GM18868 (cell line): ENCODE data around the gene COBL.

ENCODE experiments used
- ATAC-seq: cut with Tn5 transposase; IDR thresholded peaks from one replicate; pipeline ENCODE4 v1.9.1; 2021; ENCODE audit warnings: mild to moderate bottlenecking, moderate library complexity; ENCODE audit not compliant: unreplicated experiment

COBL gene

GRCh38 chr7:51234609-51235308 lies 81.8 kb downstream of the COBL start:
- no peak for ATAC-seq

- ATAC-seq, result no peak
Measured at GRCh38 chr7:51234139-51234538, 82.5 kb downstream of the COBL start.

GRCh38 chr7:51233374-51233773 lies 83.2 kb downstream of the COBL start:
- no peak for ATAC-seq

- no peak for ATAC-seq
Measured at GRCh38 chr7:51230723-51231122, 85.9 kb downstream of the COBL start.

GRCh38 chr7:51230324-51230625 lies 86.3 kb downstream of the COBL start:
- ATAC-seq, result no peak

- ATAC-seq, result no peak
Measured at GRCh38 chr7:51229620-51230323, 86.8 kb downstream of the COBL start.

- no peak for ATAC-seq
Measured at GRCh38 chr7:51229106-51229537, 87.5 kb downstream of the COBL start.

- ATAC-seq, result no peak
Measured at GRCh38 chr7:51228386-51228958, 88.1 kb downstream of the COBL start.

GRCh38 chr7:51227861-51228260 lies 88.7 kb downstream of the COBL start:
- no peak for ATAC-seq

- ATAC-seq, result no peak
Measured at GRCh38 chr7:51226916-51227535, 89.6 kb downstream of the COBL start.

GRCh38 chr7:51226063-51226755 lies 90.4 kb downstream of the COBL start:
- ATAC-seq, result no peak

GRCh38 chr7:51224811-51225595 lies 91.6 kb downstream of the COBL start:
- ATAC-seq, result no peak

- ATAC-seq, result no peak
Measured at GRCh38 chr7:51223505-51223904, 93.1 kb downstream of the COBL start.

- ATAC-seq, result no peak
Measured at GRCh38 chr7:51222916-51223315, 93.7 kb downstream of the COBL start.

GRCh38 chr7:51220226-51220625 lies 96.4 kb downstream of the COBL start:
- ATAC-seq, result no peak

GRCh38 chr7:51219261-51219988 lies 97.2 kb downstream of the COBL start:
- no peak for ATAC-seq

- ATAC-seq, result no peak
Measured at GRCh38 chr7:51217804-51218203, 98.8 kb downstream of the COBL start.

- no peak for ATAC-seq
Measured at GRCh38 chr7:51214098-51214497, 102.5 kb downstream of the COBL start.

GRCh38 chr7:51213618-51214017 lies 103.0 kb downstream of the COBL start:
- no peak for ATAC-seq

GRCh38 chr7:51210766-51211165 lies 105.8 kb downstream of the COBL start:
- no peak for ATAC-seq
